NB4 (cell line): ENCODE measurements around the gene MFAP5.

Source experiments
- DNase-seq: peaks from one replicate; pipeline ENCODE4 v3.0.0; 2010; ENCODE audit warnings: low read depth
- H3K4me3 ChIP-seq: one replicate; pipeline ENCODE4 v1.5.1; 2011; ENCODE audit warnings: mild to moderate bottlenecking, low read depth, low read length, moderate library complexity
- MYC ChIP-seq: IDR thresholded peaks from 2 replicates; pipeline ENCODE4 v1.6.1; 2011; ENCODE audit warnings: low read depth, low read length
- POLR2A ChIP-seq: IDR thresholded peaks from 2 replicates; pipeline ENCODE4 v1.6.1; 2011; ENCODE audit warnings: mild to moderate bottlenecking; ENCODE audit not compliant: insufficient read length; ENCODE audit errors: extremely low read depth
- TF ChIP-seq, protein P1 (sequence below): IDR thresholded peaks from 2 replicates; pipeline ENCODE4 v1.6.1; 2011; ENCODE audit warnings: low read depth, low read length
- TF ChIP-seq, protein P2 (sequence below): IDR thresholded peaks from one replicate; pipeline ENCODE4 v1.5.1; 2012; ENCODE audit warnings: low read depth, low read length

Gene MFAP5

DNA sequence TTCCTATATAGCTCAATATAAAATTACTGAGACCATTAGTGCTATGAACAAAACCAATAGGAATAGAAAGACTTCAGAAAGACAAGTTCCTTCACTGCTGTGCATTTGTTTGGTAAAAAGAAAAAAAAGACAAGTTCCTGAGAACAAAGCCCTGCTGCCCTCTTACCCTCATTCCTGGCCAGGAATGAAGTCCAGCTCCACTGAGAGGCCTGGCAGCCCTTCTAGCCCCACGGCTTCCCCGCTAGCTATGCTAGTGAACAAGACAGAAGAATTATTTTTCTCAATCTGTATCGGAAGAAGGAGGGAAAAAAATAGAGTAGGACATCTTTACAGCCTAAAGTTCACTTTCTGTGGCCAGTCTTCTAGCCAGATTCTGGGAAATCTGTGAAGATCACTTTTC is 1.6 kb downstream of the MFAP5 start:
- no peak for TF ChIP-seq MYC
- TF ChIP-seq, protein P1, sequence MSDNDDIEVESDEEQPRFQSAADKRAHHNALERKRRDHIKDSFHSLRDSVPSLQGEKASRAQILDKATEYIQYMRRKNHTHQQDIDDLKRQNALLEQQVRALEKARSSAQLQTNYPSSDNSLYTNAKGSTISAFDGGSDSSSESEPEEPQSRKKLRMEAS, result no peak
- TF ChIP-seq, protein P2, sequence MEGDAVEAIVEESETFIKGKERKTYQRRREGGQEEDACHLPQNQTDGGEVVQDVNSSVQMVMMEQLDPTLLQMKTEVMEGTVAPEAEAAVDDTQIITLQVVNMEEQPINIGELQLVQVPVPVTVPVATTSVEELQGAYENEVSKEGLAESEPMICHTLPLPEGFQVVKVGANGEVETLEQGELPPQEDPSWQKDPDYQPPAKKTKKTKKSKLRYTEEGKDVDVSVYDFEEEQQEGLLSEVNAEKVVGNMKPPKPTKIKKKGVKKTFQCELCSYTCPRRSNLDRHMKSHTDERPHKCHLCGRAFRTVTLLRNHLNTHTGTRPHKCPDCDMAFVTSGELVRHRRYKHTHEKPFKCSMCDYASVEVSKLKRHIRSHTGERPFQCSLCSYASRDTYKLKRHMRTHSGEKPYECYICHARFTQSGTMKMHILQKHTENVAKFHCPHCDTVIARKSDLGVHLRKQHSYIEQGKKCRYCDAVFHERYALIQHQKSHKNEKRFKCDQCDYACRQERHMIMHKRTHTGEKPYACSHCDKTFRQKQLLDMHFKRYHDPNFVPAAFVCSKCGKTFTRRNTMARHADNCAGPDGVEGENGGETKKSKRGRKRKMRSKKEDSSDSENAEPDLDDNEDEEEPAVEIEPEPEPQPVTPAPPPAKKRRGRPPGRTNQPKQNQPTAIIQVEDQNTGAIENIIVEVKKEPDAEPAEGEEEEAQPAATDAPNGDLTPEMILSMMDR, result no peak
- TF ChIP-seq POLR2A, result no peak
- H3K4me3 ChIP-seq, result no peak overlapping the region

DNA sequence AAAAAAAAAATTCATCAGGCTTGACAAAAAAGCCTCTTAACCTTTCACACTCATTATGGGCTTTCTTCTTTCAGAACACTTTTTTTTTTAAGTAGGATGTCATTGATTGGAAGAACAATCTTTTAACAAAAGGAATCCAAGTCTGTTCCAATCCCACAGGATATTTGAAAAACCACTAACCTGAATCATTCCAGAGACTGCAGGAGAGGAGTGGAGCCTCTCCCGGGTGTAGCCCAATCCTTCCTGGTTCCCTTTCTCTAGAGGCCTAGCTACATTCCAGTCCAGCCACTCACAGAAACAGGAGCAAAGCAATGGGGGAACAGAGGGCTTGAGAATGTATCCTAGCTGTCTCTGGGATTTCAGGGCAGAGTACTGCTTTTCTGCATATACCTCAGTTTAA is 4.3 kb downstream of the MFAP5 start:
- TF ChIP-seq, protein P2, result no peak
- TF ChIP-seq POLR2A (no peak), MYC (no peak)
- TF ChIP-seq, protein P1, result no peak
- H3K4me3 ChIP-seq, result no peak overlapping the region
- DNase-seq, result no peak

More for the DNA sequence above, 1.6 kb downstream of the MFAP5 start:
- DNase-seq, result no peak

DNA sequence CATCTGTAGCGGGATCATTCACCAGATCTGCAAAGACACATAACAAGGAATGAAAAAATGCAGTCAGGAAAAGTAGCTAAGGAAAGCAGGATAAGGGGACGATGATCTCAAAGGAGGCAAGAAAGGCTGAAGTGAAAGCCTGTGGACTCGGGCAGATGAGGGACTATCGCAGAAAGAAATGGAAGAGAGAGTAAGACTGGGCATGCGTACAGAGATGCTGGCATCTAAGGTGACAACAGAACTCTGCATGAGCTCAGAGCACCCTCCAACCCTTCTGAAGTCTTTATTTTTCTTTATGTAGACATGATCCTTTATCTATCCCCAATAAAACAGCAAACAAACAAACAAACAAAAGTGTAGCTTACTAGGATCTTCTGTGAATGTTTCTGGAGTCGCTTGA is 7.2 kb downstream of the MFAP5 start:
- no peak for DNase-seq
- TF ChIP-seq POLR2A (no peak), MYC (no peak)
- TF ChIP-seq, protein P2, result no peak
- TF ChIP-seq, protein P1, result no peak
- no peak overlapping the region for H3K4me3 ChIP-seq

GRCh38 chr12:8648576-8649205 is 13.9 kb downstream of the MFAP5 start:
- H3K4me3 ChIP-seq, result no peak overlapping the region
- TF ChIP-seq, protein P2, result no peak
- TF ChIP-seq, protein P1, result no peak
- no peak for TF ChIP-seq POLR2A
- TF ChIP-seq MYC, result no peak
- DNase-seq, result no peak

DNA sequence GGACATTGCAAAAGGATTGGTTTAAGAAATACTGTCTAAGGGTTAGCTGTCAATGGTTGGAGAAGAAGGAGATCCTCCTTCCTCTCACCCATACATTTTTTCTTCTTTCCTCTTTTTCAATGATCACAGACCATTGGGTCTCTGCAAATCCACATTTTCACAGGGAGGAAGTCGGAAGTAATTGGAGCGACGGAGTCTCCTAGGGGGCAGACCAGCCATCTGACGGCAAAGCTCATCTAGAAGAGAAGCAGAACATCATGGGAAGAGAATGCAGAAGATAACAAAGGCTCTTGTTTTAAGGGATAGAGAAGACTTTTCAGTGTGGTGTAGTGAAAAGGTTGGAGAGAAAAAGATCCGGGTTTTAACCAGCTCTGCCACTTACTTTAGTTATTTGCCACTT is 14.7 kb downstream of the MFAP5 start:
- DNase-seq, result no peak
- TF ChIP-seq MYC (no peak), POLR2A (no peak)
- TF ChIP-seq, protein P2, result no peak
- TF ChIP-seq, protein P1, result no peak
- no peak overlapping the region for H3K4me3 ChIP-seq
